H9 (cell line): Measurements from ENCODE around the gene MED10. TPM values are rescaled to one million over a fixed set of nuclear protein-coding genes. Genes with fewer than 3 reads are reported as not detected.

Experiments
- DNase-seq: peaks from one replicate; pipeline ENCODE4 v3.0.0-alpha.2; 2017
- H2AFZ ChIP-seq: one replicate; pipeline ENCODE4 v1.6.1; 2013; ENCODE audit warnings: mild to moderate bottlenecking, low read length, control low read depth, moderate library complexity
- H2AK5ac ChIP-seq: 2 replicates; pipeline ENCODE4 v1.6.1; 2013; ENCODE audit warnings: low read length, control low read depth, mixed read lengths; ENCODE audit not compliant: insufficient read length
- H2BK120ac ChIP-seq: one replicate; pipeline ENCODE4 v1.6.1; 2013; ENCODE audit warnings: low read depth, mild to moderate bottlenecking, low read length, control low read depth, inconsistent platforms; ENCODE audit not compliant: poor library complexity, severe bottlenecking
- H2BK12ac ChIP-seq: 2 replicates; pipeline ENCODE4 v1.6.1; 2013; ENCODE audit warnings: low read length, control low read depth, mixed read lengths, low read depth; ENCODE audit not compliant: insufficient read length
- H2BK15ac ChIP-seq: 2 replicates; pipeline ENCODE4 v1.6.1; 2013; ENCODE audit warnings: low read depth, low read length, control low read depth
- H2BK20ac ChIP-seq: one replicate; pipeline ENCODE4 v1.6.1; 2013; ENCODE audit warnings: low read depth, mild to moderate bottlenecking, low read length, control low read depth, inconsistent platforms; ENCODE audit not compliant: poor library complexity, severe bottlenecking
- H2BK5ac ChIP-seq: 2 replicates; pipeline ENCODE4 v1.6.1; 2013; ENCODE audit warnings: low read length, control low read depth, mixed read lengths; ENCODE audit not compliant: insufficient read length
- H3K14ac ChIP-seq: 2 replicates; pipeline ENCODE4 v1.6.1; 2013; ENCODE audit warnings: low read length, control low read depth; ENCODE audit not compliant: insufficient read depth
- H3K18ac ChIP-seq: 2 replicates; pipeline ENCODE4 v1.6.1; 2013; ENCODE audit warnings: low read depth, mild to moderate bottlenecking, mixed read lengths, low read length, control low read depth; ENCODE audit not compliant: insufficient read length
- H3K23ac ChIP-seq: 2 replicates; pipeline ENCODE4 v1.6.1; 2013; ENCODE audit warnings: low read length, control low read depth, mixed read lengths, low read depth; ENCODE audit not compliant: insufficient read length
- H3K23me2 ChIP-seq: 2 replicates; pipeline ENCODE4 v1.6.1; 2013; ENCODE audit warnings: low read depth, mild to moderate bottlenecking, mixed read lengths, low read length, control low read depth; ENCODE audit not compliant: insufficient read length, poor library complexity, severe bottlenecking
- H3K27ac ChIP-seq: 2 replicates; pipeline ENCODE4 v1.5.1; 2013; ENCODE audit warnings: low read length, control low read depth, mixed read lengths, low read depth; ENCODE audit not compliant: insufficient read length
- H3K27me3 ChIP-seq: 2 replicates; pipeline ENCODE4 v1.6.1; 2013; ENCODE audit warnings: low read length, control low read depth, inconsistent platforms; ENCODE audit not compliant: insufficient read depth
- H3K4ac ChIP-seq: 2 replicates; pipeline ENCODE4 v1.6.1; 2013; ENCODE audit warnings: low read depth, mild to moderate bottlenecking, control low read depth, inconsistent platforms, low read length, moderate library complexity
- H3K4me1 ChIP-seq: 2 replicates; pipeline ENCODE4 v1.6.1; 2013; ENCODE audit warnings: low read length, control low read depth, inconsistent platforms; ENCODE audit not compliant: insufficient read depth
- H3K4me2 ChIP-seq: 2 replicates; pipeline ENCODE4 v1.6.1; 2013; ENCODE audit warnings: low read length, control low read depth, mixed read lengths; ENCODE audit not compliant: insufficient read length, insufficient read depth
- H3K56ac ChIP-seq: 2 replicates; pipeline ENCODE4 v1.6.1; 2013; ENCODE audit warnings: low read depth, mild to moderate bottlenecking, mixed read lengths, low read length, control low read depth; ENCODE audit not compliant: insufficient read length
- H3K79me1 ChIP-seq: 2 replicates; pipeline ENCODE4 v1.6.1; 2013; ENCODE audit warnings: low read depth, mild to moderate bottlenecking, moderate library complexity, low read length, control low read depth, inconsistent platforms; ENCODE audit not compliant: insufficient read depth, poor library complexity, severe bottlenecking
- H3K79me2 ChIP-seq: 2 replicates; pipeline ENCODE4 v1.6.1; 2013; ENCODE audit warnings: low read length, control low read depth, inconsistent platforms; ENCODE audit not compliant: insufficient read depth
- H3K9ac ChIP-seq: 2 replicates; pipeline ENCODE4 v1.6.1; 2013; ENCODE audit warnings: low read length, control low read depth, mixed read lengths; ENCODE audit not compliant: insufficient read length; ENCODE audit errors: extremely low read depth
- H3K9me3 ChIP-seq: one replicate; pipeline ENCODE4 v1.6.1; 2013; ENCODE audit warnings: low read depth, low read length, inconsistent platforms; ENCODE audit not compliant: control insufficient read depth
- H3T11ph ChIP-seq: one replicate; pipeline ENCODE4 v1.6.1; 2013; ENCODE audit warnings: mild to moderate bottlenecking, low read length, control low read depth, inconsistent platforms
- H4K20me1 ChIP-seq: one replicate; pipeline ENCODE4 v1.6.1; 2013; ENCODE audit not compliant: control insufficient read depth, insufficient read length, insufficient read depth
- H4K5ac ChIP-seq: 2 replicates; pipeline ENCODE4 v1.6.1; 2013; ENCODE audit warnings: low read depth, mild to moderate bottlenecking, mixed read lengths, low read length, control low read depth; ENCODE audit not compliant: insufficient read length
- H4K8ac ChIP-seq: replicated peaks from 2 replicates; pipeline ENCODE4 v1.6.1; 2013; ENCODE audit warnings: low read length, control low read depth, mixed read lengths, low read depth; ENCODE audit not compliant: insufficient read length
- H4K91ac ChIP-seq: 2 replicates; pipeline ENCODE4 v1.6.1; 2013; ENCODE audit warnings: low read depth, mild to moderate bottlenecking, moderate library complexity, mixed read lengths, low read length, control low read depth; ENCODE audit not compliant: insufficient read length
- H3K27ac Mint-ChIP-seq, 3 experiments: 2 replicates in 2 of 3; 3 replicates in 1 of 3; pipeline ENCODE4 v1.8.0; 2020 to 2021; ENCODE audit warnings: mixed read lengths in 3 of 3, mild to moderate bottlenecking in 1 of 3, moderate library complexity in 1 of 3
- H3K27me3 Mint-ChIP-seq: 2 replicates; pipeline ENCODE4 v1.8.0; 2021; ENCODE audit warnings: low read depth, mild to moderate bottlenecking, moderate library complexity, mixed read lengths
- H3K36me3 Mint-ChIP-seq, 3 experiments: 2 replicates in 2 of 3; 3 replicates in 1 of 3; pipeline ENCODE4 v1.8.0; 2020 to 2021; ENCODE audit warnings: low read depth in 3 of 3, mixed read lengths in 3 of 3; ENCODE audit not compliant: insufficient read depth in 1 of 3
- H3K4me1 Mint-ChIP-seq, 2 experiments: 2 replicates each; pipeline ENCODE4 v1.8.0; 2020; ENCODE audit warnings: mixed read lengths in 2 of 2
- H3K4me3 Mint-ChIP-seq, 2 experiments: 2 replicates in 1 of 2; 3 replicates in 1 of 2; pipeline ENCODE4 v1.8.0; 2020 to 2021; ENCODE audit warnings: mild to moderate bottlenecking in 2 of 2, mixed read lengths in 2 of 2, moderate library complexity in 1 of 2
- H3K9me3 Mint-ChIP-seq, 2 experiments: 2 replicates in 1 of 2; 3 replicates in 1 of 2; pipeline ENCODE4 v1.8.0; 2020; ENCODE audit warnings: mild to moderate bottlenecking in 2 of 2, mixed read lengths in 2 of 2, moderate library complexity in 1 of 2
- CTCF ChIP-seq: fragments of 200-600 bp; sonication (generic); conservative IDR thresholded peaks from 3 replicates; pipeline ENCODE4 v1.8.0; 2021; ENCODE audit warnings: antibody characterized with exemption, mild to moderate bottlenecking
- WGBS: extraction: QIAGEN DNeasy Blood & Tissue Kit; methylation state at CpG from one replicate; pipeline ENCODE4 v1.1.7; 2013; ENCODE audit warnings: missing lambda C conversion rate, low lambda C conversion rate, mixed read lengths; ENCODE audit not compliant: insufficient read length; ENCODE audit errors: extremely low coverage; 5-methylcytosine and 5-hydroxymethylcytosine counted together
- total RNA-seq: library from RNA; stranded (reverse); gene quantifications from 2 replicates; pipeline ENCODE4 v1.2.1, GENCODE V29; 2021

The MED10 gene
- total RNA-seq, 1 experiment from 2014 or later: 35.3 TPM

GRCh38 chr5:6371079-6371810 is 7.1 kb downstream of the MED10 start:
- no peaks in the 10 kb centered on the region for H3K27me3 ChIP-seq
- H3K4me3 Mint-ChIP-seq: no peak overlapping the region
- 0 out of 2 replicates have a peak, but pooled peaks cover 2% of the 10 kb centered on the region for H3K79me2 ChIP-seq
- no peak overlapping the region for H3K27ac ChIP-seq
- no peak overlapping the region for H3K27ac Mint-ChIP-seq
- H2AFZ ChIP-seq: no peak overlapping the region
- H3K9me3 Mint-ChIP-seq: no peaks in the 10 kb centered on the region
- H3K4me1 ChIP-seq: no peaks in the 10 kb centered on the region
- peaks cover 41 to 70% (median 50%) of the 10 kb centered on the region in 3 experiments; a peak in 6 of 7 replicates for H3K36me3 Mint-ChIP-seq
- H3K18ac ChIP-seq: no peak overlapping the region
- no peak overlapping the region for H3K9ac ChIP-seq
- no peaks in the 10 kb centered on the region for H3K9me3 ChIP-seq
- no peak overlapping the region for H2AK5ac ChIP-seq
- no peak overlapping the region for H2BK15ac ChIP-seq
- no peak overlapping the region for H2BK5ac ChIP-seq
- no peak overlapping the region for H3K56ac ChIP-seq
- H4K91ac ChIP-seq: no peak overlapping the region
- H3K23ac ChIP-seq: no peak overlapping the region
- no CpG with 5 or more reads among the region's 19 CpGs for WGBS
- TF ChIP-seq CTCF: no peak
- no peak overlapping the region for H3K4me2 ChIP-seq
- no peak overlapping the region for H4K8ac ChIP-seq
- no peak overlapping the region for H3T11ph ChIP-seq
- H2BK12ac ChIP-seq: no peak overlapping the region
- H4K5ac ChIP-seq: no peak overlapping the region
- H3K79me1 ChIP-seq: peaks cover 2% of the 10 kb centered on the region
- H4K20me1 ChIP-seq: no peaks in the 10 kb centered on the region
- H3K14ac ChIP-seq: no peak overlapping the region
- no peaks in the 10 kb centered on the region for H3K23me2 ChIP-seq
- no peak overlapping the region for H2BK120ac ChIP-seq
- no peak overlapping the region for H2BK20ac ChIP-seq
- H3K4ac ChIP-seq: no peak overlapping the region
- H3K27me3 Mint-ChIP-seq: peaks cover 1% of the 10 kb centered on the region; the same call in 1 of the 2 replicates
- no peaks in the 10 kb centered on the region for H3K4me1 Mint-ChIP-seq
- peak; percentile 15 for DNase-seq
